Measurements from ENCODE around the gene OGT.
A peak's percentile ranks its signal among the peaks of the same experiment; 100 is the strongest.

Gene OGT

DNA sequence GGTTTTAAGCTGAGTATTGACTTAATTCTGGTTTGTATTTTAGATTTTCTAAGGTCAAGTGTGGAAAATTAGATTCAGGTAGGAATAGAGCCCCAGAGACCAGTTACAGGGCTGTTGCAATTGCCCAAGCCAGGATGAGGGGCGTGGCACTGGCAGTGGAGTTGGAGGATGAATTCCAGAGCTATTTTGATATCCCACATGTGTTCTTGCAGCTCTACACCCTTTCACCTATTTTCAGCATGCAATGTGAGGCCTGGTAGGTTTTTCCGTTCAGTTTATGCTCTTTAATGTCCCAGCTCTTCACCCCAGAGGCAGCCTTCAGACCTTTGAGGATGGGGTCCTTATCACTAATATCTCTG is 17.9 kb upstream of the OGT start:
- Histone ChIP-seq H3K27me3 (no peaks in the 10 kb centered on the region), H3K9me3 (no peaks in the 10 kb centered on the region), H3K36me3 (no peaks in the 10 kb centered on the region), H3K4me1 (no peaks in the 10 kb centered on the region), H3K4me3 (ENCODE audit: low read depth, low read length) (no peak overlapping the region)
- TF ChIP-seq, protein P1, sequence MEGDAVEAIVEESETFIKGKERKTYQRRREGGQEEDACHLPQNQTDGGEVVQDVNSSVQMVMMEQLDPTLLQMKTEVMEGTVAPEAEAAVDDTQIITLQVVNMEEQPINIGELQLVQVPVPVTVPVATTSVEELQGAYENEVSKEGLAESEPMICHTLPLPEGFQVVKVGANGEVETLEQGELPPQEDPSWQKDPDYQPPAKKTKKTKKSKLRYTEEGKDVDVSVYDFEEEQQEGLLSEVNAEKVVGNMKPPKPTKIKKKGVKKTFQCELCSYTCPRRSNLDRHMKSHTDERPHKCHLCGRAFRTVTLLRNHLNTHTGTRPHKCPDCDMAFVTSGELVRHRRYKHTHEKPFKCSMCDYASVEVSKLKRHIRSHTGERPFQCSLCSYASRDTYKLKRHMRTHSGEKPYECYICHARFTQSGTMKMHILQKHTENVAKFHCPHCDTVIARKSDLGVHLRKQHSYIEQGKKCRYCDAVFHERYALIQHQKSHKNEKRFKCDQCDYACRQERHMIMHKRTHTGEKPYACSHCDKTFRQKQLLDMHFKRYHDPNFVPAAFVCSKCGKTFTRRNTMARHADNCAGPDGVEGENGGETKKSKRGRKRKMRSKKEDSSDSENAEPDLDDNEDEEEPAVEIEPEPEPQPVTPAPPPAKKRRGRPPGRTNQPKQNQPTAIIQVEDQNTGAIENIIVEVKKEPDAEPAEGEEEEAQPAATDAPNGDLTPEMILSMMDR (IDR thresholded peaks at IDR 0.05; ENCODE audit: low read depth, low read length) = no peak
- DNase-seq = no peak

DNA sequence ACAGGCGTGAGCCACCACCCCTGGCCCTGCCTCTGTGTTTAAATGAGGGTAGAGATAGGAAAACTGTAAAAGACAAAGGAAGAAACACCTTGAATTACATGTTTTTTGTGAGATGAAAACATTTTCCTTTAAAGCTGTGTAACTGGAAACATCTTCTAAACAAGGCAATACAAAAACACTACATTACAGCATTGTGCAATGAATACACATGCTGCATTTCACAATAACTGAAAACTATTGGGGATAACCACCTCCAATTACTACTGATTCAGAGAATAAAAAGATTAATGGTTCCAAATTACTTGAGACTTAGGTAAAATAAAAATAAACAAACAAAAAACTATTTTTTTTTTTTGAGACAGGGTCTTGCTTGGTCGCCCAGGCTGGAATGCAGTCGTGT is 7.6 kb upstream of the OGT start:
- H3K4me1 ChIP-seq = no peaks in the 10 kb centered on the region
- no peak overlapping the region for H3K4me3 ChIP-seq (ENCODE audit: low read depth, low read length)
- TF ChIP-seq, protein P1 (IDR thresholded peaks at IDR 0.05; ENCODE audit: low read depth, low read length) = no peak
- H3K9me3 ChIP-seq = no peaks in the 10 kb centered on the region
- H3K36me3 ChIP-seq = no peaks in the 10 kb centered on the region
- no peak for DNase-seq
- no peaks in the 10 kb centered on the region for H3K27me3 ChIP-seq

DNA sequence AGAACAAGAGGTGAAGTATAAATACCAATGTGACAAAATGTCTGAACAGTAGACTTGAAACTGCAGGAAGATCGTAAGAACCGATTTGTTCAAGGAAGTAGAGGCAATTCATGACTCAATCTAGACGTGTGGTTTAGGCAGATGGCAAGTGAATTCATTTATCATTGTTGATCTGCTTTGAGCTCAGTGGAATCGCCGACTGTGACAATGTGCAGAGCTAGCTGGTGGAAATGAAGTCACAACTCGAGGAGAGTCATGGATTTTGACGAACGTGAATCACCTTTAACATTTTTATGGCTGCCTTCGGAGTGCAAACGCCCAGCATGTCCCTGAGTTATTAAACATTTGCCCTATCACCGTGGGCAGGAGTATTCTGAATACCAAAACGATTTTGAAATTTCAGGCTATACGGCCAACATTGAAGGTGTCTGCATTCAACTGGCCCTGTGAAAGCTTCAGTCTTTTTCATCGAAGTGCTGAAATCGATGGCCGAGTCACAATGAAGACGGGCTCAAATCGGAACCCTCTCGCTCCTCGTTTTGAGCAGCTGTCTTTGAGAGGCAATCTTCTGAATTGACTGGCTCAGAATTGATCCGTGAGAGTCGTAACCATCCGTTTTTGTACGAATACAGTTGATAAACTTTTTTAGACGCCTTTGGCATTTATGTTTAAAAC is 689 bp upstream of the OGT start:
- no peaks in the 10 kb centered on the region for H3K27me3 ChIP-seq
- no peaks in the 10 kb centered on the region for H3K9me3 ChIP-seq
- peak overlapping the region; percentile 75 for H3K4me3 ChIP-seq (ENCODE audit: low read depth, low read length)
- peaks cover 2% of the 10 kb centered on the region; the same call in 1 of the 2 replicates for H3K36me3 ChIP-seq
- no peak for DNase-seq
- TF ChIP-seq, protein P1 (IDR thresholded peaks at IDR 0.05; ENCODE audit: low read depth, low read length) = no peak
- no peaks in the 10 kb centered on the region; the same call in 1 of the 2 replicates for H3K4me1 ChIP-seq

DNA sequence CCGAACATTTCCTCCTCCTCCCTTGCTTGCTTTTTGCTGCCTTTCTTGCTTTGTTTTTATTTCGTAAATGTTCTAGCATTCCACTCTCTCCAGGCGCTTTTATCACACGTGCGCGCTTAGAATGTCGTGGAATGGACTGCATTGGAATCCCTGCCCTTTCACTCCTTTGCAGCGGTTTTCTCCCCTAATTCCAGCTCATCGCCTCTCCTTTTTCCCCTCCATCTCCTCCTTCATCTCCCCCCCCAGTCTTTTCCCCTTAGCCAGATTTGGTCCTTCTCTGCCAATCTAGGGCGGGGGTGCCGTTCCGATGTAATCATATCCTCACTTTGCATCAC is 579 bp downstream of the OGT start:
- Histone ChIP-seq H3K4me1 (no peaks in the 10 kb centered on the region; the same call in 1 of the 2 replicates), H3K4me3 (ENCODE audit: low read depth, low read length) (peak overlapping the region; percentile 82), H3K9me3 (no peaks in the 10 kb centered on the region), H3K27me3 (no peaks in the 10 kb centered on the region), H3K36me3 (peaks cover 9% of the 10 kb centered on the region)
- DNase-seq = no peak
- TF ChIP-seq, protein P1 (IDR thresholded peaks at IDR 0.05; ENCODE audit: low read depth, low read length) = no peak

DNA sequence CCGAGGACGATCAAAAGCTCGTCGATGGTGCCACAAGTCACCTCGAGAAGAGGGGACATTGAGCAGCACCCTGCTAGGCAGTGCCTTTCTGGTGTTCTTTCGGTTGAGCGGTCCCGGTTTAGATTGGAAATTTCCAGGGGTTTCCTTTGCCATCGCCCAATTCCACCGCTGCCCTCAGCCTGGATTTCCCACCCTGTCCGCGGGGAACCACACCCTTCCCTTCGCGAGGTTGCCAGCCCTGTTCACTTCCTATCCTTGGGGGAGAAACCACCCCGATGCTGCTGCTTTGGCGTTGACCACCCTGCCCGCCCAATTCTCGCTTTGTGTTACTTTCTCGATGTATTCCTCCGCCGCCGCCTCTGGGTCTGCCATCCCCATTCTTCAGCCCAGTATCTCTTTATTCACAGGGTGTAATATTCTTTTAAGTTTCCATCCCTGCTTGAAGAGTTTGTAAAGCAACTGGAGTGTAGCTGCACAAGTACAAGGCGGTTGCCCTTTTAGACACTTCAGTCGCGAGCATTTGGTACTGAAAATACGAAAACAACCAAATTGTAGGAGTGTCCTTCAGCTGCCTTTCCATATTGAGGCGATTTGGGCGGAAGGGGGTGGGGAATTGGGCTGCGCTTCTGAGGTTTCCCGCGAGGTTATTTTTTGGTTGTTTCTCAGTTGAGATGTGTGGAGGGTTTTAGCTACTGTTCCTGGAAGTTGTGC is 1.1 kb downstream of the OGT start:
- Histone ChIP-seq H3K36me3 (peaks cover 9% of the 10 kb centered on the region), H3K27me3 (no peaks in the 10 kb centered on the region), H3K9me3 (no peaks in the 10 kb centered on the region), H3K4me1 (no peaks in the 10 kb centered on the region; the same call in 1 of the 2 replicates), H3K4me3 (ENCODE audit: low read depth, low read length) (peak overlapping the region; percentile 82)
- TF ChIP-seq, protein P1 (IDR thresholded peaks at IDR 0.05; ENCODE audit: low read depth, low read length) = no peak
- DNase-seq = peak; percentile 32

All from BE2C (cell line).